ENCODE measurements around the gene UMODL1.

Gene UMODL1

DNA sequence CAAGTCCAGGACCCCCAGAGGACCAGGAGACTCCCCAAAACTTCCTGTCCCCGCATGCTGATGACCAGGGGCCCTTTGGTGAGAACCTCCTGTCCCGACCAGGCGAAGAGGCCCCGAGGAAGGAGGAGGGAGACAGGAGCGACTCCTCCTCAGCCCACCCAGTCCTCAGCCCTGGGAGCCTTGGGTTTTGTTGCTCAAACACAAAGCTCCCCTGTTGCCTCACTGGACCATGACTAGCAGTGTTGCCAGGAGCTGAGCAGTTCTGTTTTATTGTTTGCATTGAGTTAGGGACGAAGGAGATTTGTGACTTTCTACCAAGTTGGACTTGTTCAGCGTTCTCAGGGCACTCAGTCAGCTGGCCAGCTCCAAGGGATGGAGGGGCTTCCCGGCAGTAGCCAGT is 10.0 kb downstream of the UMODL1 start:
- no peak for DNase-seq

DNA sequence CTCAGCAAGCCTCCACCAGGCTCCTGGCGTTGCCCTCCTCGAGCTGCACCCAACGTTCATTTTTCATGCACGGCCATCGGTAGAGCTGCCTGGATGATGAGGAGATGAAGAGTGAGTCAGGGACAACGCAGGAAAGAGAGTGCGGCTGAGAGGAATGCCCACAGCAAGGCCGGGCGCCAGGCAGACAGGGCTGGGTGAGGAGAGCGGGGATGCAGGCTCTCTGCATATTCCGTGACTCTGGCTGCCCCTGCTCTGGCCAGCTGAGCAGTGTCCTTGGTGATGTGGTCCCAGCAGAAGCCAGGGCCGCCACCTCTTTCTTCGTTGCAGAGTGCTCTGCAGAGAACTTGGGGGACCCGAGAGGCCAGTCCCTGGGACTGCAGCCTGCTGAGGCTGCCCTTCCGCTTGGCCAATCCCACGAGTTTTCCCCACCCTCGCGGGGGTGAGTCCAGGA is 10.8 kb downstream of the UMODL1 start:
- DNase-seq: no peak

DNA sequence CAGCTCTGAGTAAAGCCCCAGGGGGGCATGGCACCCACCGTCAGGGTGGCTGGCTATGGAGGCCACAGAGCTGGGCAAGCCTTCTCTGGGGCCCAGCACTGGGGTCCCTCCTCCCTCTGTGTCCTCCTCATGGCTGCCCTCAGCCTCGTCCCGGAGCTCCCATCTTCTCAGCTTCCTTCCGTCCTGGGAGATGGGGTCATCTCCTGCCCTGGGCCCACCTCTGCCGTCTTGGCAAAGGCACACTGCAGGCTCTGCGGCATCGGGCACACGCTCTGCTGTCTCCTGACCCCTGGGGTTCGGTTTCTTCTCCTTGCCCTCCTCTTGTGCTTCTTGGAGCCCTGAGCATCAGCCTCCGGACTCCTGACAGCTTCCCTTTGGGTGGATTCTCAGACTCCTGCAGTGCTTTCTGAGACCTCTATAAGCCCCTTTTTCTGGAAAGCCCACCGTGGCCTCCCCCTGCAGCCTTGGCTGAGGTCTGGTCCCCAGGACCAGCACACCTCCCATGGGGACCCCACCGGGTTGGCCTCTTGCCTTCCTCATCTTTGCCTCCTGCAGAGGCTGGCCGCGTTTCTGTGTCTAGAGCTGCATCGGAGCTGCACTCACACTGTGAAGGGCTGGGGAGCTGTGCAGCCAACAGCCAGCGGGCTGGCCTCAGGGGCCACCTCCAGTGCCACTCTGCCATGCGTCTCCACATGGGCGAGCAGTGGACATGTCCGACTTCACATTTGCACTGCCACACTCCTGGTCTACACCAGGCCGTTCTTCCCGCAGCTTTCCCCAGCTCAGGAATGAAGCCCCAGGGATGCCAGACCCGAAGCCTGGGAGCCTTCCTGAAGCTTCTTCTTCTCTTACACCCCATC is 11.6 kb downstream of the UMODL1 start:
- no peak for DNase-seq

DNA sequence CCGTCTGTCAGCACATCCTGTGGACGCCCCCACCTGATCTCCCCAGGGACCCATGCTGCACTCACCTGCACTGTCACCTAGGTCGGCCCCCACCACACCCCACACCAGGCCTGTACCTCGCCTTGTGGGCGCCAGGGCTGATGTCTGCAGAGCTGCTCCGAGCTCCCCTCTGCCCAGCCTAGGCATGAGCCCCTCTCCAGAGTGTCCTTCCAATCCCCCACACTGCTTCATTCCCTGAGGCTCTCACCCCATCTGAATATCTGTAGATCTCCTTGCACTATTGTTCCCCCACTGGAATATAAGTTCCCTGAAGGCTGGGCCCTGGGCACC is 12.2 kb downstream of the UMODL1 start:
- DNase-seq: no peak

DNA sequence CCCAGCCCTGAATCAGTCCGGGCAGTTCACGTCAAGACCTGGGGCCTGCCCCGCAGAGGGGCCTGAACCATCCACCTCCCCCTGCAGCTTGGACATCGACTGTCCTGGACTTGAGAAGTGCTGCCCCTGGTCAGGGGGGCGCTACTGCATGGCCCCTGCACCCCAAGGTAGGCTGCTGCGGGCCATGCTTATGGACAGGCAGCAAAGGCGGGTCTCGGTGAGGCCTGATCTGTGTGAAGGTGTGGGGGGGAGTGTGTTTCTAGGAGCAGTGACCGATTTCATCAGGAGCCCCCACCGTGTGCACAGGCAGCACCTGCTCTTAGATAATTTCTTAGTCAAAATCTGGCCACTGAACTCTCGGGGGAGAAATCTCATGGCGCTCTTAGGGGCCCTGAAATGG is 13.0 kb downstream of the UMODL1 start:
- no peak for DNase-seq

DNA sequence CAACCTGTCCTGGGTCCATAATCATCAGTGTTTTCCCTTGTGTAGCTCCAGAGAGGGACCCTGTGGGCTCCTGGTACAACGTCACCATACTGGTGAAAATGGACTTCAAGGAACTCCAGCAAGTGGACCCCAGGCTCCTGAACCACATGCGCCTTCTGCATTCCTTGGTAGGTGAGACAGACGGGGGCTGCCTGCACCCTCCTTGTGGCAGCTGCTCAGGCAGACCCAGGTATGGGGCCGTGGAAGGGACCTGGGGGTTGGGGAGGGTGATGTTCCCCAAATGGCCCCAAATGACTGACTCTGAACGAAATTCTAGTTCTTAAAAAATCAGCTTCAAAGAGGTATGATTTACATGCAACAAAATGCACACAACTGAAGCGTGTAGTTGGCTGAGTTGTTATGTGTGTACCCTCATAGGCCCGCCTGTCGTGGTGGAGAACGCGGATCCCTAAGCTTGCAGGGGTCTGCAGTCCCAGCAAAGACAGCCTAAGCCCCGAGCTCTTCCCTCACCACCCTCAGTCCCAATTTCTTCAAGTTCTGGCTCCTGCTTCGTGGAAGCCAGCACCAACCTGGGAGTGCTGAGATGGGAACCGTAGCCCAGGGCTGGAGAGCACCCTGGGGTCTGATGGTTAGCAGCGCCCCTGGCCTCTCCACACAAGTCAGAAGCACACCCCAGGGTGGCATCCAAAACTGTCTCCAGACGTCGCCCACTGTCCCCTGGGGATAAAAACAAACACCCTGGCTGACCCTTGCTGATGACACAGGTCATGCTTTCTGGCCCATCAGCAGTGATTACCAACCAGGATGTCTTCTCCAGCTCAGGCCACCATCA is 14.3 kb downstream of the UMODL1 start:
- DNase-seq: no peak

DNA sequence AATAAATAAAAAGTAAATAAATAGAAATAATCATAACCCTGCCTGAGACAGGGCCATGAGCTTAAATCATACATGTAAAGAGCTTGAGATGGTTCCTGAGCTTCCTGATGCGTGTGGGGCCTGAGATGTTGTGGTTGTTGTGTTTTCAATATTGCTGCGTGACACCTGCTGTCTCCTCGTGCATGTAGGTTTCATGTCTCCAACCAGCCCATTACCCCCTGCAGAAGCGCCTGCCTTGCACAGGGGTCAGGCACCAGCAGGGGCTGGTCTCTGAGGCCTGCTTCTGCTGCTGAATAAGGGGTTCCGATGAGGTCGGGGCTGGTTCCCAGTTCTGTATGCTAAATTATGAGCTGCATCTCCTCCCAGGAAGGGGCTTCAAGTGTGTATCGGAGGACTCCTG is 15.9 kb downstream of the UMODL1 start:
- no peak for DNase-seq

DNA sequence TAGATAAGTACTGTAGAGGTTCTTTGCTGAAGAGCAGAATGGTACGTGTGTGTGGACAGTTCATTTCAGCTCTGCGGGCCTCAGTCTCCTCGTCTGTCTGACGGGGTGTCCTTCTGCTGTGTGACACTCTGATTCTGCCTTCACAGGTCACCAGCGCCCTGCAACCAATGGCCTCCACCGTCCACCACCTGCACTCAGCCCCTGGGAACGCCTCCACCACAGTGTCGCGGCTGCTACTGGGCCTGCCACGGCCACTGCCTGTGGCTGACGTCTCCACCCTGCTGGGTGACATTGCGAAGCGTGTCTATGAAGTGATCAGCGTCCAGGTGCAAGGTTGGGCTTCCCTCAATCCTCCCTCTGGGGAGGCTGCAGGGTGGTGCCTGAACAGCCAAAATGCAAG is 17.0 kb downstream of the UMODL1 start:
- DNase-seq: no peak

DNA sequence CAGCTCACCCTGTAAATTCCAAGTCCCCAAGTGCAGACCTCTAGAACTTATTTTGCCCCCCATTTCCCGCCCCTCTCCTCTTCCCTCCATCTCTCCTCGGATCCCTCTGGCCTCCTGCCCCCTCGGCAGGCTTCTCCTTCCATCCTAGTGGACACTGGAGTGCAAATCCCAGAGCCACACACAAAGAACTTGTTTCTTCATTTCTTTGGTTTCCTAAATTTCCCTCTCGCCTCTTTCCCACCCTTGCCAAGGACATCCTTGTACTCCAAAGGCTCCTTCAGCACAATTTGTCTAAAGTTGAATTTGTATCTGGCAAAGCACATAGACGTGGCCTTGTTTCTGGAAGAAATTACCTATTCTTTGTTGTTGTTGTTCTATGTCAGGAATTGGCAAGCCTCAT is 17.5 kb downstream of the UMODL1 start:
- DNase-seq: no peak

DNA sequence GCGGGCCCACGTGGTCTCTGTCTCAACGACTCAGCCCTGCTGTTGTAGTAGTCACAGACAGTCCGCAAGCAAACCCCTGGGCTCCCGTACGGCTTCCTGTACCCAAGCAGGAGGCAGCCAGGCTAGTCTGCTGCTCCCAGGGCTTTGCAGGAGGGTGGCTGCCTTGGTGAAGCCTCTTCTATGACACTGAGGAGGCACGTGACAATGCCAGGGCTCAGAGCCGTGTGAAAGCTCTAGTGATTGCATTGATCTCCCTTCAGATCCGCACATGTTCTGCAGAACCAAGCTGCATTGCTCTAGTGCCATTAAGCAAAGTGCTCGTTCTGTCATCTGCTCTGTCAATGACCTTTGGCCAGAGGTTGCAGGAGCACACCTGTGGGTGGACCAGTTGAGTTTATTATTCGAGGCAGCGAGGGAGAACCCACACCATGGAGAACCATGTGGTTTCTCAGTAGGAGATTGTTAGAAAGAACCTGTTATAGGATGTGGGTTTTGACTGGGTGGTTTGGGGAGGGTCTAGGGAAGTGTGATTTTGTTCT is 18.0 kb downstream of the UMODL1 start:
- DNase-seq: no peak

DNA sequence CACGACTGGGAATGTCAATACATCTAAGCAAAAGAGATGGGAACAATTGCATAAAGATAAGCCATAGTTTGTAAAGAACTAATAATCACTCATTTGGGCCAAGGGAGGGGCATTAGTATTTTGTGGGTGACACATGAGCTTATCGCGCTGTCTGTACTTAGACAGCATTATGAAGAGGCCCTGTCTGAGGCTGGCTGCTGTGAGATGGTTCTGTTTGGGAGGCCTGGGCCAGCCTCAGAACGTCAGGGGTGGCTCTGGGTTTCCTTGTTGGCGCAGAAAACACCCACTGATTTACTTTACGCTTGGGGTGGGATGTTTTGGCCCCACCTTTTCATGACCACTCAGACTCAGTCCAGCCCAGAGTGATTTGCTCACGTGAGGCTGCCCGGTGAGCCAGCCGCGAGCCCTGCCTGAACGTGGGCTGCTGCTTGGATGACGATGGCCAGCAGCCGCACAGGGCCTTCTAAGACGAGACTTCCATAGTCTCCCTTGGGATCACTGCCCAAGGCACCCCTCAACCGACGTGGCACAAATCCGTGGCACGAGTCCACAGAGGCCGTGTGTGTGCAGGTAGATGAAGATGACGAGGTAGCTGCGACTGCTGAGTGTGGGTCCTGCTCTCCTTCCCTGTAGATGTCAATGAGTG is 18.7 kb downstream of the UMODL1 start:
- DNase-seq: no peak

DNA sequence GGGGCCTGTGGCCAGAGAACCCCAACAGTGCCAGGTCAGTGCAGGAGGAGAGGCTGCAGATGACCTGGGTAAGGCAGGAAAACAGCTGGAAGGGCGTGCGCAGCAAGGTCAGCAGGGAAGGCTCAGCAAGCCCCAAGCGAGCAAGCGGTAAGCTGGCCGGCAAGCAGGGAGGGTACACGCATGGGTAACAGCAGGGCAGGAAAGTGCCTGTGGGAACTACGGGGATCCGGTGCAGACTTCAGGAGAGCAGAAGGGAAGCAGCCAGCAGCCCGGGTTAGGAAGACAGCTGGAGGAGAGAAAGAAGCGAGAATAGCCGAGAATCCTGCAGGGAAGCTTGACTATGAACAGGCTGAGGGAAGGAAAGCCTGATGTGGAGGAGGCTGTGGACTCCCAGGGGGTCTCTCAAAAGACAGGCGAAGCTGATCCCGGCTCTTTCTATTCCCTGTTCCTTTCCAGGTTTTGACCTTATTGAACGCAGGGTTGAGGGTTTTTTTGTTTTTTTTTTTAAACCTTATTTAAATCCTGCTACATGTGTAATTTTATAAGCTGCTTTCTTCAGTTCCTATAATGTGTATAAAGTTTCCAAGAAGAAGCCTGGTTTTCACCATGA is 20.9 kb downstream of the UMODL1 start:
- DNase-seq: no peak

DNA sequence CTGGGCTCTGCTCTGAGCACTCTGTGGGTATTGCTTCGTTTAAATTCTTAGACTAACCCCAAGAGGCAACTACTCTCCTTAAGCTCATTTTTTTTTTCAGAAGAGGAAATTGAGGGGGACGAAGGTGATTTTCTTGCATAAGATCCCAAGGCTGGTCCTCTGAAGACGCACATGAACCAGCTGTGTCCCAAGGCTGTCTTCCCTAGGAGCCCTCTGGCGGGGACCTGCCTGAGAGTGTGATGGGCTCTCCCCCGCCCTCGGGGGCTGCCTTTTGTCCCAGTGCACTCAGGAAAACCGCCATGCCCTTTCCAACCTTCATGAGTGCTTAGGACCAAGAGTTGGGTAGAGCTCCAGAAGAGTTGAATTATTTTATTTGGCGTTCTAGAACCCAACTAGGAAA is 21.7 kb downstream of the UMODL1 start:
- no peak for DNase-seq

DNA sequence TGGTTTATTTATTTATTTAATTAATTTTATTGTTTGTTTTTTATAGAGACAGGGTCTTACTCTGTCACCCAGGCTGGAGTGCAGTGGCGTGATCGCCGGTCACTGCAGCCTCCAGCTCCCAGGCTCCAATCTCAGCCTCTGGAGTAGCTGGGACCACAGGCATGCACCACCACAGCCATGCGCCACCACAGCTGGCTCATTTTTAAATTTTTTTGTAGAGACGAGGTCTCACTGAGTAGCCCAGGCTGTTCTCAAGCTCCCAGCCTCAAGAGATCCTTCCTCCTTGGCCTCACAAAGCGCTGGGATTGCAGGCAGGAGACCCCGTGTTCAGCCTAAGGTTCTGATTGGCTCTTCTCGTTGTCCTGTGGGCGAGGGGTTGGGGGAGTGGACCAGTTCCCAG is 22.1 kb downstream of the UMODL1 start:
- no peak for DNase-seq

DNA sequence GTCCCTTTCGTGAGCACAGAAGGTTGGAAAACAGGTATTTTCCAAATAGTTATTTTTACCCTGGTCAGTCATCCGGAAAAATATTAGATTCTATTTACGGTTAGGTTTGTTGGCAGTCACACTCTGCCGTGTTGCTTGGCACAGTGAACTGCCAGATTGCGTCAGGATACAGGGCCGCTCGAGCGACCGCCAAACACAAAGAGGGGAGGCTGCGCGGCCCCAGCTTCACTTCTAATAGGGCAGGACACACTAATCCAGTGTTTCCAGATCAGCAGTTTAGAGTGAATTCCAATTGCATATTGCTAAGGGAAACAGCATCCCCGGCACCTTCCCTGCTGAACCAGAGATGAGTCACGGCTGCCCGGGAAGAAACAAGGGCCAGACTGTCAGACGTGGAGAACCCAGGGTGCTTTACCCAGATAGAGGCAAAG is 22.9 kb downstream of the UMODL1 start:
- DNase-seq: no peak

DNA sequence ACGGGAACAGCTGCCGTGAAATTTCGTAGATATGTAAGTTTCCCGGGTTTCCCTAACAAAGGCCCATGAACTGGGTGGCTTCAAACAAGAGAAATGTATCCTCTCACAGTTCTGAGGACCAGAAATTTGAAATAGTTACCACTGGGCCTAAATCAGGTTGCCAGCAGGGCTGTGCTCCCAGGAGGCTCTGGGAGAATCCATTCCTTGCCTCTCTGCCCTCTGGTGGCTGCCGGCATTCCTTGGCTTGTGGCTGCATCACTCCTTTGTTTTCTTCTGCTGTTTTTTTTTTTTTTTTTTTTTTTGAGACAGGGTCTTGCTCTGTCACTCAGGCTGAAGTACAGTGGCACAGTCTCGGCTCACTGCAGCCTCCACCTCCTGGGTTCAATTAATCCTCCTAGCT is 23.7 kb downstream of the UMODL1 start:
- no peak for DNase-seq

DNA sequence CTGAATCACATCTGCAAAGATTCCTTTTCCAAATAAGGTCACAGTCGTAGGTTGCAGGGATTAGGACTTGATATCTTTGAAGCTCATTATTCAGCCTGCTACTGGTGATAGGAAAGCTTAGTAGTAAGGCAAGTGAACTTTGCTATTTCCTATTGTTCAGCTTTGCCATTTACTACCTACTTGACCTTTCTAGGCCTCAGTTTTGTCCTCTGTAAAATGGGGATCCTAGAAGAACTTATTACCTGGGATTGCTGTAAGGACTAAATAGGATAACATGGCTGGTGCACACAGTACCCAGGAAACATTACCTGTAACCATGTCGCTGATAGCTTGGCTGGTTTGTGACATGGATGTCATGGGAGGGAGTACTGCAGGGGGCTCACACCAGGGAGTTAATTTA is 24.5 kb downstream of the UMODL1 start:
- DNase-seq: no peak

DNA sequence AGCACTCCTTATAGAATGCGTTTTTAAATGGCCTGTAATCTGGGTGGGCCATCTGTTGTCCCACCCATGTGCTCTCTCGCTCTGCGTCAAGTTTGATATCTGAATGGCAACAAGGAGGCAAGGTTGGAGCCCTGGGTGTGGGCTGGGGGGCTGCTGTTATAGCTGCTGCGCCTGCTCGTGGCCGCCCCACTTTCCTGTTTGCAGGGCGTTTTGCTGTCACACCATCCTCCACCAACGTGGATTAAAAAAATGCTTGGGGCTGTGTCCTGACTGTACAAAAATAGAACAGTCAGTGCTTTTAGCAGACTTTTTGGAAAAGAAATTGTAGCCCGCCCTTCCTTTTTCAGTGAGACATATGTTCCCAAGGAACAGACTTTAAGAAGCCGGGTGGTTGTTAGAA is 25.4 kb downstream of the UMODL1 start:
- no peak for DNase-seq

DNA sequence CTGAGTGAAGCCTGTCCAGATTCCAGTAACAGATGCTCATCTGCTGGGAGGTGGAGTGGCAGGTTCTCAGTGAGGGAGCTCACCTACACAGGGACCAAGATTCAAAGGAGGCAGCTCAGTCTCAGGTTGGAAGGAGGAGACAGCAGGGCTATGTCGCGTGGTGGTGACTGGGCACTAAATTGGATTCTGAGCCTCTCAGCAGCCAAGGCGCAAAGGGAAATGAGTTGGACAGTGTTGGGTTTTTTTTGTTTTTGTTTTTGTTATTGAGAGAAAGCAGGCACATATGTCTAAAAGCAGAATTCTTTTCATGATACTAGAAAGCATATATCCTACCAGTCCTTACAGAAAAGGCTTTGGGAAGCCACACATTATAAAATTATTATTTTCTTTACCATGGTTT is 26.2 kb downstream of the UMODL1 start:
- no peak for DNase-seq

DNA sequence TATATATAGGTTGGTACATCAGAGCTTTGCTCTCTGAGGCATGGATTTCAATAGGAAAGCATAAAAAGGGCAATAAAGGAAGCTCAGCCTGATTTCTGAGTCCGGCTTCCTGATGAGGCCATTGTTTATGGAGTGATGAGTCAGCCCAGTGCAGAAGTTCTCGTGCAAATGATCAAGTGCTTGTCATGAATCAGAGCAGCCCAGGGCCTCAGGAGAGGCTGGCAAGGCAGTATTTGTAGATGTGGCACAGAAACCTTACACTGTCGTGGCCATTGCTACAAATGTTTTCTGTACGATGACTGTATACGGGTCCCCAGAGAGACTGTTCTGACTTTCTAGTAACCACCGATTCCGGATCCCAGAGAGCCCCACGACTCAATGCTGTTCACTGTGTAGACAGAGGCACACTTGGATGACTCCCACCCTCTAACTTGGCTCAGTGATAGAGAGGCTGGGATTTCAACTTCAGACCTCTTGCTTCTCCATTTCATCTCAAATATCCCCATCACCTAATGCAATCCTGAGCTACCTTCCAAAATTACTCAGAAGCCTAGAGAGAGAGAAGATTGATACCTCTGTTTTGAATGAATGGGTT is 26.8 kb downstream of the UMODL1 start:
- peak; percentile 50 to 61 for DNase-seq

DNA sequence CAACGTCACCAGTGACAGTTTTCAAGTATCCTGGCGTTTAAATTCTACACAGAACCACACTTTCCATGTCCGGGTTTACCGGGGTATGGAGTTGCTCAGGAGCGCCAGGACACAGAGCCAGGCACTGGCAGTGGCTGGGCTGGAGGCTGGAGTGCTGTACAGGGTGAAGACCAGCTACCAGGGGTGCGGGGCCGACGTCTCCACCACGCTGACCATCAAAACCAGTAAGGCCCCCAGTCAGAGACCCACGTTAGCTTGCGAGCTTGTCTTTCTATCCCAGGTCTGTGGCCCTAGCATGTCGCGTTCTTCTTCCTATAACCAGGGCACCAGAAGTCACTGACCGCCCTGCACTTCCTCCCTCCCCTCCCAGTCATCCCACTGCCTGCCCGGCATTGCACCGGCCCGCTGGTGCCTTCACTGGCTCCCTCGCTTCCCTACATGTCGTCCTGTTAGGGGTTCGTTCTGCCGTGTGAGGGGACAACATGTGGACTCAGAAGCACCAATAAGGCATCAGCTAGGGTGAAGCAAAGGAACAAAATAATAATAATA is 27.9 kb downstream of the UMODL1 start:
- no peak for DNase-seq

DNA sequence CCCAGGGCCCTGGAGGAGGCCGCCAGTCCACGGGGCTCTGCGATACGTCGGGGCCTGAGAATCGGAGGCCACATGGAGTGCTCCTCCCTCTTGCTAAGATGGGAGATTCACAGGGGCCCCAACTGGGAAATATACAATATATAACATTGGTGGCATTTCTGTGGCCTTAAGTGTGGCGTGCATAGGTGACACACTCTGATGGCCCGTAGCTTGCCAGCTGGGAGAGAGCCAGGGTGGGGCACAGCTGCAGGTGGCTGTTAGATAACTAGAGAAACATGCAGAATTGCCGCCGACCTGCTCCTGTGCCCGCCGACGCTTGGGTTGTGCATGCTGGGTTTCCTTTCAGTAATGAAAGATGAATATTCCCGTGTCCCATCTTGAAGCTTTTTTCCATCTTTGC is 30.1 kb downstream of the UMODL1 start:
- no peak for DNase-seq

Data from Kasumi-1 (cell line).